ENCODE data around the gene FOXR1. TPM values are rescaled to one million over a fixed set of nuclear protein-coding genes. Genes with fewer than 3 reads are reported as not detected.
"Not testable (repeated sequence)": the region's sequence is repeated elsewhere in the genome, so short reads cannot be mapped to it uniquely, and the experiment has no call there.

The FOXR1 gene
- total and polyA plus RNA-seq, 3 experiments from 2014 or later: not detected

- no peaks in the 10 kb centered on the region for H3K9me3 Mint-ChIP-seq
- no peaks in the 10 kb centered on the region for H3K4me1 ChIP-seq (ENCODE audit: insufficient read depth, low read length)
Observed at GRCh38 chr11:118984825-118985224, 13.3 kb downstream of the FOXR1 start.

GRCh38 chr11:118988280-118988679 lies 16.7 kb downstream of the FOXR1 start:
- H3K36me3 Mint-ChIP-seq: peaks cover 0 to 2% (median 0%) of the 10 kb centered on the region in 3 donors
- Histone ChIP-seq H3K4me3 (ENCODE audit: low read length) (no peak overlapping the region), H3K4me1 (ENCODE audit: insufficient read depth, low read length) (no peaks in the 10 kb centered on the region), H3K27ac (ENCODE audit: low read depth, low read length) (no peak overlapping the region), H3K36me3 (ENCODE audit: insufficient read depth, low read length) (no peaks in the 10 kb centered on the region), H3K9me3 (ENCODE audit: low read length) (no peaks in the 10 kb centered on the region), H3K27me3 (ENCODE audit: insufficient read depth, low read length, poor library complexity, severe bottlenecking) (no peaks in the 10 kb centered on the region)
- H3K4me1 Mint-ChIP-seq: no peaks in the 10 kb centered on the region
- DNase-seq: no peak
- ChIA-PET CTCF (no interaction called here), POLR2A (interaction anchor here (0.7 kb wide), 1 partner anchor 29 kb away, joined by 5 read pairs; no protein-coding TSS in a partner anchor)
- H3K9me3 Mint-ChIP-seq: no peaks in the 10 kb centered on the region
- H3K27ac Mint-ChIP-seq: no peak overlapping the region
- no peak overlapping the region for H3K4me3 Mint-ChIP-seq
- H3K27me3 Mint-ChIP-seq: no peaks in the 10 kb centered on the region

More at GRCh38 chr11:118984825-118985224, 13.3 kb downstream of the FOXR1 start:
- ChIA-PET CTCF (interaction anchor here (0.7 kb wide), 1 partner anchor 415 kb away, joined by 3 read pairs; no protein-coding TSS in a partner anchor), POLR2A (interaction anchor here (0.6 kb wide), 1 partner anchor 352 kb away, joined by 10 read pairs; no protein-coding TSS in a partner anchor)
- no peaks in the 10 kb centered on the region for H3K9me3 ChIP-seq (ENCODE audit: low read length)
- no peaks in the 10 kb centered on the region for H3K4me1 Mint-ChIP-seq
- no peaks in the 10 kb centered on the region for H3K36me3 ChIP-seq (ENCODE audit: insufficient read depth, low read length)
- H3K27ac ChIP-seq (ENCODE audit: low read depth, low read length): no peak overlapping the region
- no peak overlapping the region for H3K27ac Mint-ChIP-seq
- no peak overlapping the region for H3K4me3 Mint-ChIP-seq
- peaks cover 0 to 1% of the 10 kb centered on the region in 2 donors for H3K27me3 Mint-ChIP-seq
- no peaks in the 10 kb centered on the region for H3K36me3 Mint-ChIP-seq
- no peak for DNase-seq
- H3K27me3 ChIP-seq (ENCODE audit: insufficient read depth, low read length, poor library complexity, severe bottlenecking): no peaks in the 10 kb centered on the region
- no peak overlapping the region for H3K4me3 ChIP-seq (ENCODE audit: low read length)

GRCh38 chr11:118991486-118992038 lies 20.0 kb downstream of the FOXR1 start:
- H3K36me3 Mint-ChIP-seq; H3K4me1 ChIP-seq (ENCODE audit: insufficient read depth, low read length); DNase-seq; H3K4me3 Mint-ChIP-seq; H3K9me3 Mint-ChIP-seq; H3K27ac Mint-ChIP-seq; H3K4me3 ChIP-seq (ENCODE audit: low read length); H3K27ac ChIP-seq (ENCODE audit: low read depth, low read length); H3K36me3 ChIP-seq (ENCODE audit: insufficient read depth, low read length); H3K4me1 Mint-ChIP-seq; POLR2A ChIA-PET; H3K27me3 ChIP-seq (ENCODE audit: insufficient read depth, low read length, poor library complexity, severe bottlenecking); CTCF ChIA-PET; H3K27me3 Mint-ChIP-seq; H3K9me3 ChIP-seq (ENCODE audit: low read length): not testable (repeated sequence)

- Histone ChIP-seq H3K27me3 (ENCODE audit: insufficient read depth, low read length, poor library complexity, severe bottlenecking) (no peaks in the 10 kb centered on the region), H3K27ac (ENCODE audit: low read depth, low read length) (peak overlapping the region; percentile 84), H3K9me3 (ENCODE audit: low read length) (no peaks in the 10 kb centered on the region), H3K4me1 (ENCODE audit: insufficient read depth, low read length) (peaks cover 20% of the 10 kb centered on the region), H3K36me3 (ENCODE audit: insufficient read depth, low read length) (peaks cover 11% of the 10 kb centered on the region), H3K4me3 (ENCODE audit: low read length) (peak overlapping the region; percentile 94)
- H3K27me3 Mint-ChIP-seq: peaks cover 0 to 3% of the 10 kb centered on the region in 2 donors
- POLR2A ChIA-PET: interaction anchor here (0.5 to 2.3 kb wide), 7 partner anchors 14 to 98 kb away, joined by 3 to 23 read pairs (median 5); partner anchors contain the start of genes RPS25 and TRAPPC4
- no peaks in the 10 kb centered on the region for H3K9me3 Mint-ChIP-seq
- CTCF ChIA-PET: interaction anchor here (0.9 to 2.5 kb wide), 9 partner anchors 19 to 389 kb away, joined by 3 to 11 read pairs (median 3); partner anchors contain the start of genes CBL, PHLDB1, RPS25 and TRAPPC4
- DNase-seq: peak in 4 of 5 donors; percentile 12 to 35 (median 16)
- H3K4me1 Mint-ChIP-seq: peaks cover 33 to 46% (median 34%) of the 10 kb centered on the region in 3 donors
- peak overlapping the region; percentile 79 to 100 (median 97) for H3K27ac Mint-ChIP-seq
- H3K4me3 Mint-ChIP-seq: peak overlapping the region; percentile 90 to 99 (median 94)
- peaks cover 0 to 50% (median 6%) of the 10 kb centered on the region in 3 donors for H3K36me3 Mint-ChIP-seq
Observed at GRCh38 chr11:118996926-118997626, 25.5 kb downstream of the FOXR1 start.

- Mint-ChIP-seq H3K4me3 (peak within 1 kb of the TSS; percentile 90 to 99 (median 94)), H3K27me3 (peaks cover 0 to 3% of the 10 kb centered on the region in 2 donors), H3K4me1 (peaks cover 33 to 46% (median 34%) of the 10 kb centered on the region in 3 donors), H3K27ac (peak within 1 kb of the TSS; percentile 79 to 100 (median 97)), H3K36me3 (peaks cover 0 to 57% (median 8%) of the 10 kb centered on the region in 3 donors), H3K9me3 (no peaks in the 10 kb centered on the region)
- peaks cover 20% of the 10 kb centered on the region for H3K4me1 ChIP-seq (ENCODE audit: insufficient read depth, low read length)
- peak; percentile 94 to 98 (median 94) for DNase-seq
- H3K27me3 ChIP-seq (ENCODE audit: insufficient read depth, low read length, poor library complexity, severe bottlenecking): no peaks in the 10 kb centered on the region
- H3K4me3 ChIP-seq (ENCODE audit: low read length): peak within 1 kb of the TSS; percentile 94
- CTCF ChIA-PET: interaction anchor here (0.6 to 2.5 kb wide), 11 partner anchors 18 to 390 kb away, joined by 3 to 11 read pairs (median 3); partner anchors contain the start of genes CBL, PHLDB1, RPS25 and TRAPPC4
- H3K9me3 ChIP-seq (ENCODE audit: low read length): no peaks in the 10 kb centered on the region
- peaks cover 12% of the 10 kb centered on the region for H3K36me3 ChIP-seq (ENCODE audit: insufficient read depth, low read length)
- POLR2A ChIA-PET: interaction anchor here (0.5 to 2.3 kb wide), 6 partner anchors 15 to 97 kb away, joined by 3 to 23 read pairs (median 6); partner anchors contain the start of genes RPS25 and TRAPPC4
- peak within 1 kb of the TSS; percentile 84 for H3K27ac ChIP-seq (ENCODE audit: low read depth, low read length)
Observed at GRCh38 chr11:118997627-118998387, 26.2 kb downstream of the FOXR1 start, which contains the start of gene CENATAC. Gene CENATAC, plus strand, starts transcription at chr11:118998138. Its CDS starts 60 bp downstream, at chr11:118998198.

- no peaks in the 10 kb centered on the region for H3K9me3 ChIP-seq (ENCODE audit: low read length)
- peak overlapping the region; percentile 94 for H3K4me3 ChIP-seq (ENCODE audit: low read length)
- POLR2A ChIA-PET: interaction anchor here (0.6 to 2.3 kb wide), 5 partner anchors 17 to 317 kb away, joined by 3 to 23 read pairs (median 5); partner anchors contain the start of genes RPS25 and TRAPPC4
- H3K27me3 ChIP-seq (ENCODE audit: insufficient read depth, low read length, poor library complexity, severe bottlenecking): no peaks in the 10 kb centered on the region
- Mint-ChIP-seq H3K27me3 (peaks cover 0 to 3% of the 10 kb centered on the region in 2 donors), H3K4me1 (peaks cover 33 to 49% (median 34%) of the 10 kb centered on the region in 3 donors), H3K36me3 (peaks cover 0 to 62% (median 12%) of the 10 kb centered on the region in 3 donors), H3K4me3 (peak overlapping the region; percentile 90 to 99 (median 94)), H3K27ac (peak overlapping the region; percentile 79 to 100 (median 97)), H3K9me3 (no peaks in the 10 kb centered on the region)
- DNase-seq: no peak
- peaks cover 20% of the 10 kb centered on the region for H3K4me1 ChIP-seq (ENCODE audit: insufficient read depth, low read length)
- peak overlapping the region; percentile 84 for H3K27ac ChIP-seq (ENCODE audit: low read depth, low read length)
- H3K36me3 ChIP-seq (ENCODE audit: insufficient read depth, low read length): peaks cover 16% of the 10 kb centered on the region
- CTCF ChIA-PET: interaction anchor here (0.6 to 2.2 kb wide), 8 partner anchors 17 to 309 kb away, joined by 3 to 11 read pairs (median 3); partner anchors contain the start of genes RPS25 and TRAPPC4
Observed at GRCh38 chr11:118998388-118998717, 26.8 kb downstream of the FOXR1 start.

GRCh38 chr11:118998822-118999221 lies 27.3 kb downstream of the FOXR1 start:
- no peaks in the 10 kb centered on the region for H3K9me3 ChIP-seq (ENCODE audit: low read length)

More at GRCh38 chr11:118998822-118999221, 27.3 kb downstream of the FOXR1 start:
- ChIA-PET CTCF (interaction anchor here (1.0 to 2.2 kb wide), 2 partner anchors 20 to 42 kb away, joined by 3 to 11 read pairs; partner anchors contain the start of genes RPS25 and TRAPPC4), POLR2A (interaction anchor here (0.6 to 2.3 kb wide), 3 partner anchors 17 to 318 kb away, joined by 3 to 23 read pairs (median 5); partner anchors contain the start of genes RPS25 and TRAPPC4)
- Histone ChIP-seq H3K4me1 (ENCODE audit: insufficient read depth, low read length) (peaks cover 20% of the 10 kb centered on the region), H3K27ac (ENCODE audit: low read depth, low read length) (peak overlapping the region; percentile 84), H3K4me3 (ENCODE audit: low read length) (peak overlapping the region; percentile 94), H3K36me3 (ENCODE audit: insufficient read depth, low read length) (peaks cover 16% of the 10 kb centered on the region), H3K27me3 (ENCODE audit: insufficient read depth, low read length, poor library complexity, severe bottlenecking) (no peaks in the 10 kb centered on the region)
- no peaks in the 10 kb centered on the region for H3K9me3 Mint-ChIP-seq
- H3K27me3 Mint-ChIP-seq: peaks cover 0 to 3% of the 10 kb centered on the region in 2 donors
- H3K27ac Mint-ChIP-seq: peak overlapping the region; percentile 79 to 100 (median 97)
- H3K4me3 Mint-ChIP-seq: peak overlapping the region; percentile 90 to 99 (median 94)
- peaks cover 34 to 50% (median 34%) of the 10 kb centered on the region in 3 donors for H3K4me1 Mint-ChIP-seq
- DNase-seq: no peak
- peaks cover 0 to 66% (median 12%) of the 10 kb centered on the region in 3 donors for H3K36me3 Mint-ChIP-seq
